Measurements from ENCODE around the gene IQCM.

The IQCM gene

DNA sequence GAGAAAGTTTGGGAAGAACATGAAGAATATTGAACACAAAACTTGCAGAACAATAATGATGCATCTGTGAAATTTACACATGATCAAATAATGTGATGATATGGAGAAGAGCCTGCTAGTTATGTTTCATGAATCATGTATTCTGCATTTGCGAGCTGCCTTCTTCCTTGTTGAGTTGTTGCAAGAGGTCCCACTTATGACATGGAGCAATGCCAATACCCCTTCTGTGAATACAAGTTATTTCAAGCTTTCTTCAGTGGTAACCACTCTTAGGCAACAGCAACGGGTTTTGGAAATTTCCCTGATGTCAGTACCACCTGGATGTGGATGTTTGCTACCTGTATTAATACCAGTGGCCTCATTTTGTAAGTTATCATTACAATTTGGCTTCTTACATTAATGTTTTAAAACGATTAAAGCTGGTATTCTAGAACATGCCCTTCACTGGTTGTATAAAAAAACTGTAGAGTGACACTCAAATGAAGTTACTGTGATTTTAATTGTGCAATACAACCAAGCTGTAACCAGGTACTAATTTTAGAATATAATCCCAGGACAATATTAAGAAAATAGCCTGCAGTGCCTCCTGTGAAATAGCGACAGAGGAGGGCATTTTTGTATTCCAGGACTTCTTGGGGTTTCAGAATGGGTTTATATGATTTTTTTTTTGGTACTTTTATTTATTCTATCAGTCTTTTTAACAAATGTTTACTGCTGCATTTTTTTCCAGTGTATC lies 25.3 kb downstream of the IQCM start:
- TF ChIP-seq, protein P1, sequence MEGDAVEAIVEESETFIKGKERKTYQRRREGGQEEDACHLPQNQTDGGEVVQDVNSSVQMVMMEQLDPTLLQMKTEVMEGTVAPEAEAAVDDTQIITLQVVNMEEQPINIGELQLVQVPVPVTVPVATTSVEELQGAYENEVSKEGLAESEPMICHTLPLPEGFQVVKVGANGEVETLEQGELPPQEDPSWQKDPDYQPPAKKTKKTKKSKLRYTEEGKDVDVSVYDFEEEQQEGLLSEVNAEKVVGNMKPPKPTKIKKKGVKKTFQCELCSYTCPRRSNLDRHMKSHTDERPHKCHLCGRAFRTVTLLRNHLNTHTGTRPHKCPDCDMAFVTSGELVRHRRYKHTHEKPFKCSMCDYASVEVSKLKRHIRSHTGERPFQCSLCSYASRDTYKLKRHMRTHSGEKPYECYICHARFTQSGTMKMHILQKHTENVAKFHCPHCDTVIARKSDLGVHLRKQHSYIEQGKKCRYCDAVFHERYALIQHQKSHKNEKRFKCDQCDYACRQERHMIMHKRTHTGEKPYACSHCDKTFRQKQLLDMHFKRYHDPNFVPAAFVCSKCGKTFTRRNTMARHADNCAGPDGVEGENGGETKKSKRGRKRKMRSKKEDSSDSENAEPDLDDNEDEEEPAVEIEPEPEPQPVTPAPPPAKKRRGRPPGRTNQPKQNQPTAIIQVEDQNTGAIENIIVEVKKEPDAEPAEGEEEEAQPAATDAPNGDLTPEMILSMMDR (IDR thresholded peaks at IDR 0.05; ENCODE audit: low read depth, low read length), result no peak
- DNase-seq, result no peak
- H3K4me3 ChIP-seq (ENCODE audit: low read depth, low read length), result no peak overlapping the region
- H3K9me3 ChIP-seq, result no peaks in the 10 kb centered on the region
- H3K36me3 ChIP-seq, result no peaks in the 10 kb centered on the region
- H3K27me3 ChIP-seq, result no peaks in the 10 kb centered on the region; the same call in none of the 2 replicates
- H3K4me1 ChIP-seq, result no peaks in the 10 kb centered on the region

- TF ChIP-seq, protein P1 (IDR thresholded peaks at IDR 0.05; ENCODE audit: low read depth, low read length), result no peak
- DNase-seq, result no peak
- Histone ChIP-seq H3K4me3 (ENCODE audit: low read depth, low read length) (no peak overlapping the region), H3K4me1 (no peaks in the 10 kb centered on the region), H3K9me3 (no peaks in the 10 kb centered on the region), H3K36me3 (no peaks in the 10 kb centered on the region), H3K27me3 (peaks cover under 1% of the 10 kb centered on the region)
Measured at GRCh38 chr4:149788300-149788699, 27.3 kb downstream of the IQCM start.

DNA sequence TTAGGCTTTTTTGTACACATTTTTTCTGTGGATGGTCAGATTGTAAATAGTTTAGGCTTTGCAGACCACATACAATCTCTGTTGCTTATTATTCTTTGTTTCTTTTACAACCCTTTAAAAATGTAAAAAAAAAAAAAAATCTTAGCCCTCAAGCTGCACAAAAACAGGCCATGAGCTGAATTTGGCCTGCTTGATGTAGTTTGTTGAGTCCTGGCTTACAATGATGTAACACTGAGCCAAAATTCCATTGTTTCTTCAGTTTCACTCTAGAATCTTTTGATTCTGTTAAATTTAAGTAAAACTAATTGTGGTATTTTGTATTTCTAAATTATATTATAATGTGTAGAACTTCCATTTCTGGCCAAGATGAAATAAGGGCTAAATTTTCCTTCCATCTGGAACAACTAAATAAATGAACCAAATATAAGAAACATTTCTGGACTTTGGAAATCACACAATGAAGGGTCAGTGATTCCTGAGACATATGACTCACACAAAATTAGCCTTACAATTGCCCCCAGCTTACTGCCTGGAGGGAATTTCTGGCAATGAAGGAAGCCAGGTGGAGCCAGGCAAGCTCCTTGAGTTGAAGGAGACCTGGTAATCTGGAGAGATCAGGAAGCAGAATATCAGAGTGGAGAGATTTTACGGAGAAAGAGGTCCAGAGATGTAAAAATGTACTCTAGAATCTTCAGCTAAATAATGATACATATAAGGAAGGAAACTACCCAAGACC lies 29.8 kb downstream of the IQCM start:
- peaks cover 5% of the 10 kb centered on the region for H3K27me3 ChIP-seq
- no peaks in the 10 kb centered on the region for H3K9me3 ChIP-seq
- H3K4me3 ChIP-seq (ENCODE audit: low read depth, low read length), result no peak overlapping the region
- no peaks in the 10 kb centered on the region for H3K36me3 ChIP-seq
- TF ChIP-seq, protein P1 (IDR thresholded peaks at IDR 0.05; ENCODE audit: low read depth, low read length), result no peak
- no peak for DNase-seq
- H3K4me1 ChIP-seq, result no peaks in the 10 kb centered on the region

GRCh38 chr4:149784018-149784417 lies 31.6 kb downstream of the IQCM start:
- DNase-seq, result no peak
- Histone ChIP-seq H3K27me3 (peaks cover 5% of the 10 kb centered on the region), H3K4me1 (no peaks in the 10 kb centered on the region), H3K9me3 (no peaks in the 10 kb centered on the region), H3K4me3 (ENCODE audit: low read depth, low read length) (no peak overlapping the region), H3K36me3 (no peaks in the 10 kb centered on the region)
- TF ChIP-seq, protein P1 (IDR thresholded peaks at IDR 0.05; ENCODE audit: low read depth, low read length), result no peak

GRCh38 chr4:149781150-149781549 lies 34.5 kb downstream of the IQCM start:
- H3K36me3 ChIP-seq, result no peaks in the 10 kb centered on the region
- DNase-seq, result no peak
- TF ChIP-seq, protein P1 (IDR thresholded peaks at IDR 0.05; ENCODE audit: low read depth, low read length), result no peak
- no peak overlapping the region for H3K4me3 ChIP-seq (ENCODE audit: low read depth, low read length)
- H3K27me3 ChIP-seq, result peaks cover 7% of the 10 kb centered on the region; the same call in 1 of the 2 replicates
- no peaks in the 10 kb centered on the region for H3K4me1 ChIP-seq
- no peaks in the 10 kb centered on the region for H3K9me3 ChIP-seq

- TF ChIP-seq, protein P1 (IDR thresholded peaks at IDR 0.05; ENCODE audit: low read depth, low read length), result no peak
- Histone ChIP-seq H3K9me3 (no peaks in the 10 kb centered on the region), H3K27me3 (peaks cover 12% of the 10 kb centered on the region), H3K4me3 (ENCODE audit: low read depth, low read length) (no peak overlapping the region), H3K4me1 (no peaks in the 10 kb centered on the region), H3K36me3 (no peaks in the 10 kb centered on the region)
- DNase-seq, result no peak
Measured at GRCh38 chr4:149768477-149768876, 47.2 kb downstream of the IQCM start.

Data from BE2C (cell line).